ENCODE measurements around the gene CROT. TPM values are rescaled to one million over a fixed set of nuclear protein-coding genes. Genes with fewer than 3 reads are reported as not detected.

Gene CROT
- total RNA-seq, 2 donors from 2014 or later = 13.6 to 22.6 TPM

DNA sequence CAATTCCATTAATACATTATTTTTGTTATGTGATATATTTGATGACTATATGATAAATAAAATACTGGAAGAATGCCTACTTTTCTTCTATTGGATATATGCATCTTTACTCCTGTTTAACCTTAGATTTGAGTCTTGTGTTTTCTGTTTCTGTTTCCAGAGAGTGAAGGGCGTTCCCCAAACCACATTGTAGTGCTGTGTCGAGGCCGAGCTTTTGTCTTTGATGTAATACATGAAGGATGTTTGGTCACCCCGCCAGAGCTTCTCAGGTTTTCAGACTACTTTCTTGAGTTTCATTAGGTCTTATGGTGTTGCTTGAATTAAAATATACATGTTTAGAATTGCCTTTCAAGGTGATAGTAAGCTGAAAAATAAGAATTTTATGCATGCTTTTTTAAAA, 23.8 kb downstream of the CROT start:
- Histone ChIP-seq H3K4me3 (no peak overlapping the region), H3K4me1 (no peaks in the 10 kb centered on the region), H3K27me3 (no peaks in the 10 kb centered on the region), H3K27ac (no peak overlapping the region), H3K9me3 (no peaks in the 10 kb centered on the region), H3K36me3 (no peaks in the 10 kb centered on the region), H3K9ac (ENCODE audit: low read depth in 2 of 2, low read length in 2 of 2) (no peak overlapping the region)
- TF ChIP-seq, protein P1, sequence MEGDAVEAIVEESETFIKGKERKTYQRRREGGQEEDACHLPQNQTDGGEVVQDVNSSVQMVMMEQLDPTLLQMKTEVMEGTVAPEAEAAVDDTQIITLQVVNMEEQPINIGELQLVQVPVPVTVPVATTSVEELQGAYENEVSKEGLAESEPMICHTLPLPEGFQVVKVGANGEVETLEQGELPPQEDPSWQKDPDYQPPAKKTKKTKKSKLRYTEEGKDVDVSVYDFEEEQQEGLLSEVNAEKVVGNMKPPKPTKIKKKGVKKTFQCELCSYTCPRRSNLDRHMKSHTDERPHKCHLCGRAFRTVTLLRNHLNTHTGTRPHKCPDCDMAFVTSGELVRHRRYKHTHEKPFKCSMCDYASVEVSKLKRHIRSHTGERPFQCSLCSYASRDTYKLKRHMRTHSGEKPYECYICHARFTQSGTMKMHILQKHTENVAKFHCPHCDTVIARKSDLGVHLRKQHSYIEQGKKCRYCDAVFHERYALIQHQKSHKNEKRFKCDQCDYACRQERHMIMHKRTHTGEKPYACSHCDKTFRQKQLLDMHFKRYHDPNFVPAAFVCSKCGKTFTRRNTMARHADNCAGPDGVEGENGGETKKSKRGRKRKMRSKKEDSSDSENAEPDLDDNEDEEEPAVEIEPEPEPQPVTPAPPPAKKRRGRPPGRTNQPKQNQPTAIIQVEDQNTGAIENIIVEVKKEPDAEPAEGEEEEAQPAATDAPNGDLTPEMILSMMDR (IDR thresholded peaks at IDR 0.05) = no peak
- intact Hi-C loops (cut with DNase I) = no loop called here
- DNase-seq = no peak

DNA sequence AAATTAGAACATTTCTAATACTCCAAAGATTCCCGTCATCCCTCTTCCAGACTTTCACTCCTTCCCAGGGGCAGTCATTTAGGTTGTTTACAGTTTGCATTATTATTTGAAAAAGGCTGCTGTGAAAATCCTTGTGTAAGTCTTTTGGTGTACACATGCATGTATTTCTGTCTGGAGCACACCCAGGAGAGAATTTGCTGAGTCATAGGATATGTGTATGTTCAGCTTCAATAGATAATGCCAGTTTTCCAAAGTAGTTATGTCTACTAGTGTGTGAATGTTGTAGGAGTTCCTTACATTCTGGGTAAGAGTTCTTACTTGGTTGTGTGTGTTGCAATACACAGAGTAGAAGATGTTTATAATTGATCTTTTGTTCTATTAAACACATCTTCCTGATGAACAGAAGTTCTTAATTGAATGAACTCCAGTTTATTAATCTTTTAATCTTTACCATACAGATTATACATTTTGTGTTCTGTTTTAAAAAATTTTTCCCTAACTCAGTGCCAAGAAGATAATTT, 25.3 kb downstream of the CROT start:
- DNase-seq = no peak

DNA sequence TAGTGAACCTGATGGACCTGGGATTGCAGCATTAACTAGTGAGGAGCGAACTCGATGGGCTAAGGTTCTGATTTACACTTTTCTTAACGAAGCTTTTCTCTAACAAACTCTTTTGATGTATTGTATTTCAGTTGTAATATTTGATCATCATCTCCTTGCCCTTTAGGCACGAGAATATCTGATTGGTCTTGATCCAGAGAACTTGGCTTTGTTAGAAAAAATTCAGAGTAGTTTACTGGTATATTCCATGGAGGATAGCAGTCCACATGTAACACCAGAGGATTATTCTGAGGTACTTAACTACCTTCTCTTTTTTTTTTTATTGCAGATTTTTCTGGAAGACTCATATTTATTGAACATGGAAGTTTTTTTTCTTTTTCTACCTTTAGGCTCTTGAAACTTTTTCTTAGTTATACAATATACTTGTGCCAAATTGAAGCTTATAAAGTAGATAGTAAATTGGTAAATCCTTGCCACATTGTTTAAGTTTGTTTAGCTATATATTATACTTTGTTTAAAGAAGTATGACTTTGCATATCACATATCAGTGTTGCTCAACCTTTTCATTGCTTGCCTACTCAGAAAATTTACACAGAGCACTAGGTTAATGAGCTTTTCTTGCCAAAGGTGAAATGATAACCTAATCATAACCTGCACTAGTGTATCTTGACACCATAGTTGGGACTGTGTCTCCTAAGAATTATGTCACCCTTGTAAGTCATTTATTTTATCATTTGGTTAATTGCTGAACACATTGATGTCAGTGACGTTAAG, 30.4 kb downstream of the CROT start:
- no peaks in the 10 kb centered on the region for H3K27me3 ChIP-seq
- no peak overlapping the region for H3K9ac ChIP-seq (ENCODE audit: low read depth in 2 of 2, low read length in 2 of 2)
- no peak overlapping the region for H3K27ac ChIP-seq
- no peaks in the 10 kb centered on the region for H3K9me3 ChIP-seq
- TF ChIP-seq, protein P1 (IDR thresholded peaks at IDR 0.05) = no peak
- intact Hi-C loops (cut with DNase I) = no loop called here
- no peak for DNase-seq
- no peaks in the 10 kb centered on the region for H3K4me1 ChIP-seq
- no peaks in the 10 kb centered on the region for H3K36me3 ChIP-seq
- H3K4me3 ChIP-seq = no peak overlapping the region

More for the DNA sequence above, 25.3 kb downstream of the CROT start:
- TF ChIP-seq, protein P1 (IDR thresholded peaks at IDR 0.05) = no peak
- H3K9me3 ChIP-seq = no peaks in the 10 kb centered on the region
- H3K27me3 ChIP-seq = no peaks in the 10 kb centered on the region
- H3K36me3 ChIP-seq = no peaks in the 10 kb centered on the region
- H3K4me3 ChIP-seq = no peak overlapping the region
- H3K4me1 ChIP-seq = no peaks in the 10 kb centered on the region
- intact Hi-C loops (cut with DNase I) = no loop called here
- no peak overlapping the region for H3K27ac ChIP-seq
- no peak overlapping the region for H3K9ac ChIP-seq (ENCODE audit: low read depth in 2 of 2, low read length in 2 of 2)

DNA sequence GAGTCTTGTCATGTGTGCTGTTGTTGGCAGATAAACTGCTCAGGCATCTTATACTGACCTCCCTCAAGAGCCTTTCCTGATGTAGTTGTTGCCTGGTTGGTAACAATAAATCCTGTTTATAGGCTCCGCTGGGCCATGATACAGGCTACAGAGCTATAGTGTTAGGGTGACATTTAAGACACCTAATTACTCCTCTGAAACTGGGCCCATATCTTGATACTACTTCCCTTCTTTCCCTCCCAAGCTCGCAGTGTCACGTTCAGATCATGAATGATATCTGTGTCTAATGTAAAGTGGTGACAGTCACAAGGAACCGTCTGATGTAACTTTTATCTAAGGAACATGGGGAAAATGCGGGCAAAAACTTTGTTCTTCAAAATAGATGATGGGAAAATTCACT, 35.4 kb downstream of the CROT start:
- no peaks in the 10 kb centered on the region for H3K9me3 ChIP-seq
- TF ChIP-seq, protein P1 (IDR thresholded peaks at IDR 0.05) = no peak
- DNase-seq = no peak
- no peaks in the 10 kb centered on the region for H3K4me1 ChIP-seq
- H3K4me3 ChIP-seq = no peak overlapping the region
- H3K9ac ChIP-seq (ENCODE audit: low read depth in 2 of 2, low read length in 2 of 2) = no peak overlapping the region
- H3K27me3 ChIP-seq = no peaks in the 10 kb centered on the region
- H3K36me3 ChIP-seq = no peaks in the 10 kb centered on the region
- no peak overlapping the region for H3K27ac ChIP-seq
- intact Hi-C loops (cut with DNase I) = no loop called here

DNA sequence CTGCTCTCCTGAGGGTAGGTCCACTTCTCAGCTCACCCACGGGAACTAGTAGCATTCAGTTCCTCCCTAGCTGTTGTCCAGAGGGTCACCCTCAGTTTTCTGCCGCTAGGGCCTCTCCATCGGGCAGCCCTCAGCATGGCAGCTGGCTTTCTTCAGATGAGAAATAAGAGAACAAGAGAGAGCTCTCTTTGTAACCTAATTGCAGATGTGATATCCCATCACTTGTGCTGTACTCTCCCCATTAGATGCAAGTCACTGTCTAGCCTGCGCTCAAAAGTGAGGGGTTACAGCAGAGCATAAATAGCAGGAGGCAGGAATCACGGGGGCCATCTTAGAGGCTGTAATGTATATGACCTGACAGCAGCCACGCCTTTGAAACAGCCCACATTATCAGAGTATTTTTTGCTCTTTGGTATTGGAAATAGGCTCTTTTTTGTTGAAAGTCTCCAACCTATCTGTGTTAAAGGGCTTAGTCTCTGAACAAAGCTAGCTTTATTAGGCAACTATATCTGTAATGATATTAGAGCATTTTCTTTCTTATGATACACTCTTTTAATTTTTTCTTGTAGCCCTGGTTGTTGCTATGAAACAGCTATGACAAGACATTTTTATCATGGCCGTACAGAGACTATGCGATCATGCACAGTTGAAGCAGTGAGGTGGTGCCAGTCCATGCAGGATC, 45.7 kb downstream of the CROT start:
- Histone ChIP-seq H3K27me3 (no peaks in the 10 kb centered on the region), H3K36me3 (no peaks in the 10 kb centered on the region), H3K4me1 (no peaks in the 10 kb centered on the region), H3K4me3 (no peak overlapping the region), H3K9ac (ENCODE audit: low read depth in 2 of 2, low read length in 2 of 2) (no peak overlapping the region), H3K9me3 (no peaks in the 10 kb centered on the region), H3K27ac (no peak overlapping the region)
- TF ChIP-seq, protein P1 (IDR thresholded peaks at IDR 0.05) = no peak
- DNase-seq = no peak
- intact Hi-C loops (cut with DNase I) = no loop called here
